ENCODE data around the gene UCK1.

UCK1 gene

GRCh38 chr9:131496844-131497405 lies 34.1 kb downstream of the UCK1 start:
- no peak for DNase-seq (ENCODE audit: low spot score)

- DNase-seq (ENCODE audit: low spot score) = no peak
Measured at GRCh38 chr9:131495785-131496184, 35.3 kb downstream of the UCK1 start.

DNA sequence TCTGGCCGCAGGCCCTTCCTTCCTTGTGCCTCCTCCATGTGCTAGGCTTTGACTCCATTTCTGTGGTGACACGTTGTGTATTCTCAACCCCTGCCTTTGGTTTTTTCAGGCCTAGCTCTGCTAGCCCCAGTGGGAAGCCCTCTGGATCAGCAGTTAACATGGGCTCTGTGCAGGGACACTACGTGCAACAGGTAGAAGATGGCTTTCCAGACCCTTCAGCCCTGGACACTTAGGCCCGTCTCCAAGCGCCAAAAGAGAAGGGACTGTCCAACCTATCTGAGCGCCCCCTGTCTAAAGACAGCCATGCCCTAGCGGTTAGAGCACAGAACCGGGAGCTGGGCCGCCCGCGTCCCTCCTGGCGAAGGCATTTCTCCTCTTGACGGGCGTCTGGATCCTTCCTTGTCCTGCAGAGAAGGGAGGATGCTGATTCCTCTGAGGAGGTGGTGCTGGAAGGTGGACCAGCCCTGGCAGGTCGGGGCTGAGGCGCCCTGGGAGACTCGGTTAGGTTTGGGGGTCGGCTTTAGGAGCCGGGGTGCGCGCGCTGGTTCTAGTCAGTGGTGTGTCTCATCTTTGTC lies 36.7 kb downstream of the UCK1 start:
- DNase-seq (ENCODE audit: low spot score) = no peak

GRCh38 chr9:131492070-131492469 lies 39.0 kb downstream of the UCK1 start:
- no peak for DNase-seq (ENCODE audit: low spot score)

GRCh38 chr9:131491001-131491710 lies 39.9 kb downstream of the UCK1 start:
- no peak for DNase-seq (ENCODE audit: low spot score)

DNA sequence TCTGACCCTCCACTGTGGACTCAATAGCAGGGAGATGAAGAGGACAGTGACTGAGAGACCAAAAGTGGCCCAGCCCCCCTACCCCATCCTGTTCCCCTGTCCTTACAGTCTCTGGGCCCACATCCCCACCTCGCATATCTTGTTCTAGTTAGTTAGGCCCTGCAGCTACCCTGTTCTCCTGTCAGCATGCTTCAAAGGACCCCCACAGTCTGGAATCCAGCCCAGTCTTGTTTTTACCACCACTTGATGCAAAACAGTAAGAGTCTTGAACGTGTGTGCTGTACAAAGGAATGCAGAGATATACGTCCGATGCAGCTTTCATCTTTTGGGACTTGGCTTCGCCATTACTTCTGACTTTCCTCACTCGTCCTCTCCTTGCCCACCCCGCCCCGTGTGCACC lies 40.5 kb downstream of the UCK1 start:
- DNase-seq (ENCODE audit: low spot score) = no peak

- DNase-seq (ENCODE audit: low spot score) = no peak
Measured at GRCh38 chr9:131487621-131488031, 43.4 kb downstream of the UCK1 start.

- DNase-seq (ENCODE audit: low spot score) = no peak
Measured at GRCh38 chr9:131487001-131487400, 44.1 kb downstream of the UCK1 start.

DNA sequence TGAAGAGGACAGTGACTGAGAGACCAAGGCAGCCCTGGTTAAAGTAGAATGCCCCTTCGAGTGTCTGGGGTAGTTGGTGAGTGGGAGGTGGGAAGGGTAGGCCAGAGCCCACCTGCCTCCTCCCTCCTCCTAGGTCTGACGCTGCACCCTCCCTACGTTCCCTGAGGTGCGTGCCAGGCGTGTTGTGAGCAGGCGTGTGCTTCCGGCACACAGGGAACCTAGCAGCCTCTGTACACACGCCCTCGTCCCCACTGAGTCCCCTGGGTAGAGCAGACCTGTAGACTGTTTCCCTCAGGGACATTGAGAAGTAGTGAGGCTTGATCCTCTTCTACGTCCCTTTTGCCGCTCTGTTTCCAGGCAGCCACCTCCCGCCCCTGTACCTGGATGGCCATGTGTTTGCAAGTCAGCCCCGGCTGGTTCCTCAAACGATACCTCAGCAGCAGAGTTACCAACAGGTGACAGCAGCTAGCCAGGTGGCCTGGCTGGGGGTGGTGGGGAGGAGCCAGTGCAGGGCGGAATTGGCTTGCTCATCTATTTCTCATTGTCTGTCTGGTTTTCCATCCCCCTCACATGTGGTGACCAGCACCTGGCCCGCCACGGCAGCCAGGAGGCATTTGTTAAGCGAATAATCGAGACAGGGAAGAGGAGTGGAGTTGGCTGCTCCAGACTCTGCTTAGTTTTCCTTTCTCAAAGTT lies 45.2 kb downstream of the UCK1 start:
- no peak for DNase-seq (ENCODE audit: low spot score)

GRCh38 chr9:131485206-131485605 lies 45.9 kb downstream of the UCK1 start:
- no peak for DNase-seq (ENCODE audit: low spot score)

DNA sequence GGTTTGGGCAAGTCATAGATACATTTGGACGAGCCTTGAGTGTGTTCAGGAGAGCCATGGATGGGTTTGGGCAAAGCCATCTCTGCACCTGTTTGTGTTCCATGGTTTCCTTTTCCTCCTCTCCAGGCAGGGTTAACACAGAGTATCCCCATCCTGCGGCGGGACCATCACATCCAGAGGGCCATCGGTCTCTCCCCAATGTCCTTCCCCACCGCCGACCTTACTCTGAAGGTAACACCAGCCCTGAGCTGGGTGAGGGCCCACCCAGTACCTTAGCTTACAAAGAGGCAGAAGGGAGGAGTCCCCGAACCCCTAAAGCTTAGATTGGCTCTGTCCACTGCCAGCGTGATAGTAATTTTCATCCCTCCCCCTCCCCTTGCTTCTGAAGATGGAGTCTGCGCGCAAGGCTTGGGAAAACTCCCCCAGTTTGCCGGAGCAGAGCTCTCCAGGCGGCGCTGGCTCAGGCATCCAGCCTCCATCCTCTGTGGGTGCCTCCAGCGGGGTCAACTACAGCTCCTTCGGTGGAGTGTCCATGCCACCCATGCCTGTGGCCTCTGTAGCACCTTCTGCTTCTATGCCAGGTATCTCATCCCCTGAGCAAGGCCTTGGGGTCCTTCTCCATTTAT lies 46.4 kb downstream of the UCK1 start:
- DNase-seq (ENCODE audit: low spot score) = no peak

GRCh38 chr9:131484051-131484445 lies 47.0 kb downstream of the UCK1 start:
- no peak for DNase-seq (ENCODE audit: low spot score)

DNA sequence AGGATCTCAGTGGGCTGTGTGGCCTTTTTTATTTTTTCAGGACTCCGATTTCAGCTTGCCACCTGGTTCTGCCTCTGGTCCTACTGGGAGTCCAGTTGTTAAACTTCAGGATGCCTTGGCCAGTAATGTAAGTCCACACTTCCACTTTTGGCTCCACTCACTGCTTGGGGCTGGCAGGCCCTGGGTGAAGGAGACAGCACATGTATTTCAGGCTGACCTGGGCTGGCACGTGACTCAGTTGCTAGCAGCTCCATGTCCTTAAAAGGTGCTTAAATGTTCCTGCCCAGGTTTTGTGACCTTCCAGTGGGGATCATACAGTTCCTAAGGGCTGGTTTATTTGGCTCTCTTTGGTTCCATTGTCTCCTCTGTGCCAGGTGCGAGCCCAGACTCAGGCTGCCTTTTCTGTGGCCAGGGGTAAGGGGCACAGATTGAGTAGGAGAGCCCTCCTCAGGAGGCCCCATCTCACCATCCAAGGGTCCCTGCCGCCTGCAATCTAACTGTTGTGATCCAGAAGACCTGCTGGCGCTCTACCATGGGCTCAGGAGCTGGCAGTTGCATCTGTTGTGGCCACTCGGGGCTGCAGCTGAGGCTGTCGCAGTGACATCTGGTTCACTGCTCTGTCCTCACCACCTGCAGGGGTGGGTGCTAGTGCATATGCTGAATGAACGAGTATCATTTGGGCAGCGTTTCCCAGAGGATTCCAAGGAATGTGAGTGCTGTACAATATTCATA lies 47.6 kb downstream of the UCK1 start:
- DNase-seq (ENCODE audit: low spot score) = no peak

- DNase-seq (ENCODE audit: low spot score) = no peak
Measured at GRCh38 chr9:131482343-131483006, 48.6 kb downstream of the UCK1 start.

DNA sequence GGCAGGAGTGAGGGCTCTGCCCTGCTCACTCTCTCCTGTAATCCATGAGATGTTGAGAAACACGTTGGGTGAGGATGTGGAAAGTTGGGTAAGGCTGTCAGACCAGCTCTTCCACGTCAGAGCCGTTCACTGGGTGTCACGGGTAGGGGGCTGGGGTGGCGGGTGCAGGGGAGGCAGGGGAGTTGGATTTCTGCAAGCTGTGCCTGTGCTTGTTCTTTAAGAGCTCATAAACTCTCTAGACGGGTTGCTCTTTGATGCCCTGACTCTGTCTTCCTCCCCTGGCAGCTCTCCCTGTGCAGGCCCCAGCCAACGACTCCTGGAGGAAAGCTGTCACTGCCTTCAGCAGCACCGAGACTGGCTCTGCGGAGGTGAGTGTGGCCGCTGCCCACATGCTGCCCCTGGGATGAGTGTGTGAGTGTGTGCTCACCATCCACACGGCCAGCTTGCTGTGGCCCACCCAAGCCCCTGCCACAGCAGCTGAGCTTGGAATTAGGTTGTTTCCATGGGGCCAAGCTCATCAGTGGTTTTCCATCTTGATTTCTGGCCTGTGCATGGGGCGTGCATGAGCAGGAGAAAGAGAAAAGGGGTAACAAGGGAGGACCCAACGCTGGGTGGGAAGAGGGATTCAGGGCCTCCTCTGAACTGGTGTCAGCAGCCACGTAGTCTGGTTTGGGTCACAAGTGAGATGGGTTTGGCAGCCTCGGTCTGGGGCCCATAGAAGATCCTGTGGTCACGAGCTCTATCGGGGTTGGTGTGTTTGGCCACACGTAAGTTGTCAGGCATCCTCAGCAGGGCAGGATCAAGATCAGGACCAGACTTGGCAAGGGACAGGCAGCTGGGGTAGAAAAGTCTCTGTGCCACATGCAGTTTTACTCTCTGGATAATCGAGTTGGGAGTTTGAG lies 49.4 kb downstream of the UCK1 start:
- DNase-seq (ENCODE audit: low spot score) = no peak

DNA sequence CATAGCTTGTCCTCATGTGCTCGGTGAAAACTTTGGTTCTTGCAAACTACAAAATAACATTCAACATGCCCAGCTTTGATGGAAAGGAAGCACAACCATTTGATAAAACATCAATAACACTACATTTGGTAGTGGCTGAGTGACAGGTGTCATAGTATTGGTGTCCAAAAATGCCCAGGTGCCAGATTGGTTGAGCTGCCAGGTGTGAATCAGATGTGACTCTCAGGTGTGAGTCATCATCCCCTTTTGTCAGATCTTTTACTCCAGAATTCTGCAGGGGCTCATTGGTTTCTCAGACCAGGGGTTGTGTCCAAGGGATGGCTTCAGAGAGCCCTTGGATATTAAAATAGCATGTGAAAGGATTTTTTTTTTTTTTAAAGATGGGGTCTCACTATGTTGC lies 50.8 kb downstream of the UCK1 start:
- DNase-seq (ENCODE audit: low spot score) = no peak

- no peak for DNase-seq (ENCODE audit: low spot score)
Measured at GRCh38 chr9:131478911-131479310, 52.2 kb downstream of the UCK1 start.

DNA sequence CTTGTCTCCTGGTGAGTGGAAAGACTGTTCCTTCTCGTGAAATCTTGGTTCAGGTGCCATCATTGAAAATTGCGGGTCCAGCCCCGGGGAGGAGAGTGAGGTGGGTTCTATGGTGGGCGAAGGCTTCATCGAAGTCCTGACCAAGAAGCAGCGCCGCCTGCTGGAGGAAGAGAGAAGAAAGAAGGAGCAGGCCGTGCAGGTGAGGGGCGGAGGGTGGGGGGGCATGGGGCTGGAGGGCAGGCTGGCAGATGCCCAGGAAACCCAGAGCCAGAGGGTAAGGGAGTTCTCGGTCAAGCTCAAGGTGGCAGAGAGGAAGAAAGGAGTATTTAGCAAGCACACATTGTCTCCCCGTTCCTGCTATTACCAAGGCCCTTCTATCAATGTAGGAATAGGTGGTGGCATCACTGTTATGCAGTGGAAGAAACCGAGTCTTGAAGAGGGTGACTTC lies 52.6 kb downstream of the UCK1 start:
- peak; percentile 35 for DNase-seq (ENCODE audit: low spot score)

GRCh38 chr9:131477816-131478419 lies 53.1 kb downstream of the UCK1 start:
- no peak for DNase-seq (ENCODE audit: low spot score)

GRCh38 chr9:131477367-131477766 lies 53.7 kb downstream of the UCK1 start:
- no peak for DNase-seq (ENCODE audit: low spot score)
